Smooth muscle cell (in vitro differentiated cells): ENCODE data around the gene PRICKLE1. TPM values are rescaled to one million over a fixed set of nuclear protein-coding genes. Genes with fewer than 3 reads are reported as not detected.

Source experiments
- DNase-seq: peaks from one replicate; lab custom pipeline; 2025; ENCODE audit not compliant: unreplicated experiment; lab: John Stamatoyannopoulos, UW
- H2AFZ ChIP-seq: fragments of 200-600 bp; sonication (generic); 2 replicates; pipeline ENCODE4 v1.6.0; 2016; ENCODE audit warnings: antibody characterized with exemption, low read depth, mild to moderate bottlenecking
- H3F3A ChIP-seq: fragments of 200-600 bp; sonication (generic); 2 replicates; pipeline ENCODE4 v1.6.0; 2017; ENCODE audit warnings: antibody characterized with exemption, low read depth
- H3K27ac ChIP-seq: fragments of 200-600 bp; sonication (generic); 2 replicates; pipeline ENCODE4 v1.5.1; 2016; ENCODE audit warnings: low read depth, mild to moderate bottlenecking
- H3K27me3 ChIP-seq: fragments of 200-600 bp; sonication (generic); 2 replicates; pipeline ENCODE4 v1.6.1; 2016; ENCODE audit warnings: low read depth, mild to moderate bottlenecking
- H3K36me3 ChIP-seq: fragments of 200-600 bp; sonication (generic); 2 replicates; pipeline ENCODE4 v1.5.1; 2016; ENCODE audit warnings: low read depth
- H3K4me1 ChIP-seq: fragments of 200-600 bp; sonication (generic); 2 replicates; pipeline ENCODE4 v1.5.1; 2016; ENCODE audit warnings: low read depth
- H3K4me2 ChIP-seq: fragments of 200-600 bp; sonication (generic); 2 replicates; pipeline ENCODE4 v1.6.0; 2016; ENCODE audit warnings: mild to moderate bottlenecking
- H3K4me3 ChIP-seq: fragments of 200-600 bp; sonication (generic); 2 replicates; pipeline ENCODE4 v1.5.1; 2016; ENCODE audit warnings: mild to moderate bottlenecking
- H3K79me2 ChIP-seq: fragments of 200-600 bp; sonication (generic); 2 replicates; pipeline ENCODE4 v1.6.0; 2016; ENCODE audit warnings: low read depth, mild to moderate bottlenecking
- H3K9ac ChIP-seq: fragments of 200-600 bp; sonication (generic); 2 replicates; pipeline ENCODE4 v1.6.0; 2016; ENCODE audit warnings: low read depth
- H3K9me3 ChIP-seq: fragments of 200-600 bp; sonication (generic); replicated peaks from 2 replicates; pipeline ENCODE4 v1.5.1; 2016; ENCODE audit warnings: low read depth
- H4K20me1 ChIP-seq: fragments of 200-600 bp; sonication (generic); 2 replicates; pipeline ENCODE4 v1.6.0; 2016; ENCODE audit warnings: low read depth
- CTCF ChIP-seq: fragments of 200-600 bp; sonication (generic); IDR thresholded peaks from 2 replicates; pipeline ENCODE4 v1.5.1; 2017; ENCODE audit warnings: borderline replicate concordance, mild to moderate bottlenecking, antibody characterized with exemption; ENCODE audit not compliant: insufficient read depth, poor library complexity, severe bottlenecking
- WGBS: methylation state at CpG from one replicate; pipeline ENCODE4 v1.1.7; 2016; ENCODE audit warnings: low lambda C conversion rate; 5-methylcytosine and 5-hydroxymethylcytosine counted together
- polyA plus RNA-seq: library from polyadenylated mRNA; unstranded; fragments of >200 nt; fragmentation: Nextera tagmentation; extraction: Ambion mirVana; gene quantifications from 2 replicates; pipeline ENCODE4 v1.2.1, GENCODE V29; 2016
- total RNA-seq: library from RNA; depleted of rRNA; stranded (reverse); fragments of >200 nt; gene quantifications from 2 replicates; pipeline ENCODE4 v1.2.3, GENCODE V29; 2014

Gene PRICKLE1
- total and polyA plus RNA-seq, 2 experiments from 2014 or later = 45.7 to 55.4 TPM

DNA sequence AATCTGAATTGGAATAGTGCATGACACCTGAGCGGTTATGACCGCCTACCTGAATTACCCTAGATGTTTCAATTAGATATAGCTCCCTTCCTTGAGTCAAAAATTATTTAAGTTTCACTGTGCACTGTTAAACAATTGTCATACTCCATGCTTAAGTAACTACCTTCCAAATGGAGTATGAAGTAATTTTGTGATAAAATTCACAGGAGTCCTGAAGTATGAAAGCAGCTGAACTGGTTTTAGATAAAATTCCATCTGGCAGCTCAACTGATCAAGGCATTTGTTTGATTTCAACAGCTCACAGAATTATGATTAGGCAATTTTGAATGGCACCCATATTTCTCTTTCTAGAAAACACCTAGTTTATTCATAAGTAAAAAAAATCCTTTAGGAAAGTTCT, 19.5 kb downstream of the PRICKLE1 start:
- no peak overlapping the region for H3K4me3 ChIP-seq
- no peaks in the 10 kb centered on the region for H3K9me3 ChIP-seq
- 98% methylated on average over 2 of the region's 2 CpGs for WGBS
- H3K36me3 ChIP-seq = no peaks in the 10 kb centered on the region
- H2AFZ ChIP-seq = no peak overlapping the region
- TF ChIP-seq CTCF = no peak
- H3F3A ChIP-seq = peaks cover 32% of the 10 kb centered on the region
- H4K20me1 ChIP-seq = peaks cover 100% of the 10 kb centered on the region
- H3K4me2 ChIP-seq = no peak overlapping the region
- peaks cover 100% of the 10 kb centered on the region for H3K79me2 ChIP-seq
- peaks cover 12% of the 10 kb centered on the region for H3K4me1 ChIP-seq
- H3K27me3 ChIP-seq = no peaks in the 10 kb centered on the region
- peak overlapping the region; percentile 45 for H3K27ac ChIP-seq
- no peak for DNase-seq
- H3K9ac ChIP-seq = no peak overlapping the region

GRCh38 chr12:42568952-42569915, 20.3 kb downstream of the PRICKLE1 start:
- DNase-seq = no peak
- Histone ChIP-seq H3K9me3 (no peaks in the 10 kb centered on the region), H3K4me2 (no peak overlapping the region), H3K79me2 (peaks cover 100% of the 10 kb centered on the region), H3K4me1 (peaks cover 12% of the 10 kb centered on the region), H3K27ac (peak overlapping the region; percentile 45), H3F3A (peaks cover 32% of the 10 kb centered on the region), H3K36me3 (no peaks in the 10 kb centered on the region), H2AFZ (no peak overlapping the region), H3K9ac (no peak overlapping the region), H4K20me1 (peaks cover 100% of the 10 kb centered on the region), H3K27me3 (no peaks in the 10 kb centered on the region), H3K4me3 (no peak overlapping the region)
- WGBS = 14% methylated on average over 6 of the region's 6 CpGs
- peak; percentile 49 for TF ChIP-seq CTCF

- peaks cover 98% of the 10 kb centered on the region for H4K20me1 ChIP-seq
- no peak overlapping the region for H3K9ac ChIP-seq
- peaks cover 10% of the 10 kb centered on the region for H3K4me1 ChIP-seq
- H3K4me3 ChIP-seq = no peak overlapping the region
- peak overlapping the region; percentile 11 for H3K4me2 ChIP-seq
- H2AFZ ChIP-seq = no peak overlapping the region
- no peaks in the 10 kb centered on the region for H3K36me3 ChIP-seq
- no peaks in the 10 kb centered on the region for H3K27me3 ChIP-seq
- H3F3A ChIP-seq = peaks cover 20% of the 10 kb centered on the region
- no peaks in the 10 kb centered on the region for H3K9me3 ChIP-seq
- peaks cover 98% of the 10 kb centered on the region for H3K79me2 ChIP-seq
- DNase-seq = no peak
- H3K27ac ChIP-seq = peak overlapping the region; percentile 40
- WGBS = 69% methylated on average over 5 of the region's 5 CpGs
- no peak for TF ChIP-seq CTCF
These were observed 23.9 kb downstream of the PRICKLE1 start for GRCh38 chr12:42565633-42566032.
